Neuronal stem cell (in vitro differentiated cells): Measurements from ENCODE around the gene CYP26C1.

ENCODE experiments used
- DNase-seq: peaks from one replicate; pipeline ENCODE4 v3.0.0-alpha.2; 2013; ENCODE audit warnings: low spot score
- H2AFZ ChIP-seq: one replicate; pipeline ENCODE4 v1.6.1; 2013; ENCODE audit warnings: mild to moderate bottlenecking, low read length, inconsistent platforms
- H2AK5ac ChIP-seq: 2 replicates; pipeline ENCODE4 v1.6.1; 2013; ENCODE audit warnings: low read depth, mild to moderate bottlenecking, inconsistent platforms, low read length, moderate library complexity, mixed read lengths
- H2BK120ac ChIP-seq: 2 replicates; pipeline ENCODE4 v1.6.1; 2013; ENCODE audit warnings: low read depth, mild to moderate bottlenecking, inconsistent platforms, low read length, moderate library complexity, mixed read lengths
- H2BK12ac ChIP-seq: one replicate; pipeline ENCODE4 v1.6.1; 2013; ENCODE audit warnings: low read length, inconsistent platforms
- H2BK15ac ChIP-seq: 2 replicates; pipeline ENCODE4 v1.6.1; 2013; ENCODE audit warnings: mild to moderate bottlenecking, low read length, inconsistent platforms, mixed read lengths
- H2BK5ac ChIP-seq: one replicate; pipeline ENCODE4 v1.6.1; 2013; ENCODE audit warnings: inconsistent platforms, mild to moderate bottlenecking, low read length, moderate library complexity
- H3K14ac ChIP-seq: one replicate; pipeline ENCODE4 v1.6.1; 2013; ENCODE audit warnings: low read length, inconsistent platforms
- H3K18ac ChIP-seq: 2 replicates; pipeline ENCODE4 v1.6.1; 2013; ENCODE audit warnings: low read length, inconsistent platforms
- H3K23ac ChIP-seq: 2 replicates; pipeline ENCODE4 v1.6.1; 2013; ENCODE audit warnings: low read depth, mild to moderate bottlenecking, mixed read lengths, low read length, inconsistent platforms; ENCODE audit not compliant: poor library complexity
- H3K27ac ChIP-seq: replicated peaks from 3 replicates; pipeline ENCODE4 v1.5.1; 2013; ENCODE audit warnings: low read length, inconsistent platforms
- H3K27me3 ChIP-seq, 3 experiments: 2 replicates each; pipeline ENCODE4 v1.6.1; 2013; ENCODE audit warnings: low read length in 3 of 3, mild to moderate bottlenecking in 2 of 3, inconsistent platforms in 1 of 3, low read depth in 1 of 3, mixed read lengths in 1 of 3, moderate library complexity in 1 of 3; ENCODE audit not compliant: control insufficient read depth in 3 of 3, insufficient read depth in 3 of 3
- H3K36me3 ChIP-seq, 2 donors: replicated peaks in 1 of 2; 2 replicates each; pipeline ENCODE4 v1.6.1; 2013; ENCODE audit warnings: low read length in 2 of 2; ENCODE audit not compliant: control insufficient read depth in 2 of 2, insufficient read depth in 2 of 2
- H3K4ac ChIP-seq: 2 replicates; pipeline ENCODE4 v1.6.1; 2013; ENCODE audit warnings: inconsistent platforms, mild to moderate bottlenecking, low read length, moderate library complexity
- H3K4me1 ChIP-seq, 2 donors: 1 replicate in 1 of 2; 2 replicates in 1 of 2; pipeline ENCODE4 v1.6.1; 2013; ENCODE audit warnings: low read length in 2 of 2, low read depth in 1 of 2; ENCODE audit not compliant: control insufficient read depth in 2 of 2, insufficient read depth in 1 of 2
- H3K4me2 ChIP-seq: one replicate; pipeline ENCODE4 v1.6.1; 2013; ENCODE audit warnings: mild to moderate bottlenecking, low read length, inconsistent platforms; ENCODE audit not compliant: insufficient read depth, poor library complexity, severe bottlenecking
- H3K4me3 ChIP-seq, 2 donors: 2 replicates each; pipeline ENCODE4 v1.5.1; 2013; ENCODE audit warnings: low read length in 2 of 2, mild to moderate bottlenecking in 2 of 2, inconsistent platforms in 1 of 2, moderate library complexity in 1 of 2
- H3K79me1 ChIP-seq: one replicate; pipeline ENCODE4 v1.6.1; 2013; ENCODE audit warnings: low read depth, mild to moderate bottlenecking, inconsistent platforms, low read length, moderate library complexity
- H3K9ac ChIP-seq: one replicate; pipeline ENCODE4 v1.6.1; 2013; ENCODE audit warnings: mild to moderate bottlenecking, low read depth, low read length, inconsistent platforms; ENCODE audit not compliant: poor library complexity
- H3K9me3 ChIP-seq, 2 donors: replicated peaks in 1 of 2; 2 replicates each; pipeline versions ENCODE3 to v1.6.1; 2013; ENCODE audit warnings: low read length in 2 of 2, mild to moderate bottlenecking in 2 of 2, inconsistent platforms in 1 of 2, low read depth in 1 of 2, mixed read lengths in 1 of 2, moderate library complexity in 1 of 2; ENCODE audit not compliant: control insufficient read depth in 2 of 2, insufficient read depth in 1 of 2
- H4K8ac ChIP-seq: one replicate; pipeline ENCODE4 v1.6.1; 2013; ENCODE audit warnings: low read depth, mild to moderate bottlenecking, inconsistent platforms, low read length, moderate library complexity
- H4K91ac ChIP-seq: one replicate; pipeline ENCODE4 v1.6.1; 2013; ENCODE audit warnings: low read length, low read depth, mild to moderate bottlenecking, inconsistent platforms; ENCODE audit not compliant: poor library complexity
- WGBS, 2 donors: extraction: QIAGEN DNeasy Blood & Tissue Kit; methylation state at CpG; one replicate each; pipeline ENCODE4 v1.1.7; 2013; ENCODE audit warnings: missing lambda C conversion rate in 2 of 2, mixed read lengths in 1 of 2; ENCODE audit not compliant: insufficient read length in 2 of 2, insufficient replicate concordance in 1 of 2; ENCODE audit errors: extremely low coverage in 2 of 2; 5-methylcytosine and 5-hydroxymethylcytosine counted together

The CYP26C1 gene

GRCh38 chr10:93064874-93065660, 4.5 kb downstream of the CYP26C1 start:
- H3K4ac ChIP-seq = no peak overlapping the region
- H3K9me3 ChIP-seq = peaks cover 5 to 9% of the 10 kb centered on the region in 2 donors
- no peak overlapping the region for H2AFZ ChIP-seq
- no peak overlapping the region for H4K8ac ChIP-seq
- peaks cover 22 to 100% (median 79%) of the 10 kb centered on the region in 3 experiments for H3K27me3 ChIP-seq
- DNase-seq = no peak
- H2AK5ac ChIP-seq = no peak overlapping the region
- H3K18ac ChIP-seq = no peak overlapping the region
- no peak overlapping the region for H3K9ac ChIP-seq
- H2BK120ac ChIP-seq = no peak overlapping the region
- H2BK12ac ChIP-seq = no peak overlapping the region
- H2BK5ac ChIP-seq = no peak overlapping the region
- peaks cover 0 to 8% of the 10 kb centered on the region in 2 donors for H3K4me1 ChIP-seq
- H2BK15ac ChIP-seq = no peak overlapping the region
- H3K79me1 ChIP-seq = no peaks in the 10 kb centered on the region
- H3K23ac ChIP-seq = no peak overlapping the region
- H3K4me3 ChIP-seq = peak overlapping the region in 1 of 2 donors; percentile 8
- H3K36me3 ChIP-seq = peaks cover 0 to 13% of the 10 kb centered on the region in 2 donors
- H3K14ac ChIP-seq = no peak overlapping the region
- no CpG with 5 or more reads among the region's 12 CpGs for WGBS, 2 donors
- no peak overlapping the region for H4K91ac ChIP-seq
- no peak overlapping the region for H3K27ac ChIP-seq
- H3K4me2 ChIP-seq = no peak overlapping the region

DNA sequence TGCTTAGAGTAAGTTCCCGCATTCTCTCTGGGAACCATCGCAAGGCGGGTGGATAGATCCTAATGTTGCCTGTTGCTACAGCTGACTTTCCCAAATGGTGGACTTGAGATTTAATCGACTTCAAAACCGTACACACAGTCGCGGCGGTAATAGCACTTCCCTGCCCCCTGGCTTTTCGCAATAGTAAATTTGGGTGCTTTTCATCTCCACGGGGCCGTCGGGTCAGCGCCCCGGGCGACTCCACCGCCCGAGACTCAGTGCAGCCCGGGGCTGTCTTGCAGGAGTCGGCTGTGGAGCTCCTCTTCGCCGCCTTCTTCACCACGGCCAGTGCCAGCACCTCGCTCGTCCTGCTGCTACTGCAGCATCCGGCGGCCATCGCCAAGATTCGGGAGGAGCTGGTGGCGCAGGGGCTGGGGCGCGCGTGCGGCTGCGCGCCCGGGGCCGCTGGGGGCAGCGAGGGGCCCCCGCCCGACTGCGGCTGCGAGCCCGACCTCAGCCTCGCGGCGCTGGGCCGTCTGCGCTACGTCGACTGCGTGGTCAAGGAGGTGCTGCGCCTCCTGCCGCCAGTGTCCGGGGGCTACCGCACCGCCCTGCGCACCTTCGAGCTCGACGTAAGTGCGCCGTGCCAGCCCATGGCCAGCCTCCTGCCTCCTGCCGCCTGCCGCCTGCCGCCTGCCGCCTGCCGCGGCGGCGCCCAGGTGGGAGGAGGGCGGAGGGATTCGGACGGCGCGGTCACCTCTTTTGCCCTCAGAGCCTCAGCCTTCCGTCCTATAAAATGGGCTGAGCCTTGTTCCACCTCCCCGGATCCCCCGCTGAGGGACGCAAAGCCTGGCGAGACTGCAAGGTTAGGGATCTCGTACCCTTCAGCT, 5.3 kb downstream of the CYP26C1 start:
- peak overlapping the region in 1 of 2 donors; percentile 64 for H3K4me3 ChIP-seq

GRCh38 chr10:93066544-93066913, 5.9 kb downstream of the CYP26C1 start:
- H3K9me3 ChIP-seq = peaks cover 6 to 8% of the 10 kb centered on the region in 2 donors
- no CpG with 5 or more reads among the region's 11 CpGs for WGBS, 2 donors
- no peak overlapping the region for H3K4me2 ChIP-seq
- no peak overlapping the region for H2BK5ac ChIP-seq
- H3K23ac ChIP-seq = no peak overlapping the region
- no peak overlapping the region for H2AFZ ChIP-seq
- no peak overlapping the region for H4K8ac ChIP-seq
- H3K27me3 ChIP-seq = peaks cover 35 to 99% (median 79%) of the 10 kb centered on the region in 3 experiments
- no peak overlapping the region for H3K27ac ChIP-seq
- H3K4ac ChIP-seq = no peak overlapping the region
- no peak overlapping the region for H2BK12ac ChIP-seq
- H3K18ac ChIP-seq = no peak overlapping the region
- peaks cover 6 to 7% of the 10 kb centered on the region in 2 donors for H3K4me1 ChIP-seq
- no peaks in the 10 kb centered on the region for H3K79me1 ChIP-seq
- H2AK5ac ChIP-seq = peak overlapping the region; percentile 1
- no peak overlapping the region for H3K14ac ChIP-seq
- no peak overlapping the region for H2BK15ac ChIP-seq
- no peak for DNase-seq
- peaks cover 0 to 5% of the 10 kb centered on the region in 2 donors for H3K36me3 ChIP-seq
- H3K4me3 ChIP-seq = peak overlapping the region in 1 of 2 donors; percentile 37
- no peak overlapping the region for H3K9ac ChIP-seq
- H2BK120ac ChIP-seq = no peak overlapping the region
- H4K91ac ChIP-seq = no peak overlapping the region

More for the DNA sequence above, 5.3 kb downstream of the CYP26C1 start:
- Histone ChIP-seq H3K14ac (no peak overlapping the region), H3K23ac (no peak overlapping the region), H3K27me3 (peaks cover 31 to 100% (median 82%) of the 10 kb centered on the region in 3 experiments), H2BK120ac (no peak overlapping the region), H3K4me2 (peak overlapping the region; percentile 32), H3K9me3 (peaks cover 7 to 9% of the 10 kb centered on the region in 2 donors), H4K8ac (peak overlapping the region; percentile 54), H2AFZ (no peak overlapping the region), H3K36me3 (peaks cover 0 to 10% of the 10 kb centered on the region in 2 donors), H2AK5ac (no peak overlapping the region), H2BK5ac (no peak overlapping the region), H2BK12ac (no peak overlapping the region), H2BK15ac (no peak overlapping the region), H3K4me1 (peaks cover under 1 to 7% of the 10 kb centered on the region in 2 donors), H3K18ac (peak overlapping the region; percentile 32), H3K79me1 (no peaks in the 10 kb centered on the region), H3K4ac (no peak overlapping the region), H3K27ac (no peak overlapping the region), H4K91ac (no peak overlapping the region), H3K9ac (no peak overlapping the region)
- no peak for DNase-seq
- WGBS, 2 donors = no CpG with 5 or more reads among the region's 81 CpGs
